ENCODE data around the gene CACNA2D1.

CACNA2D1 gene

DNA sequence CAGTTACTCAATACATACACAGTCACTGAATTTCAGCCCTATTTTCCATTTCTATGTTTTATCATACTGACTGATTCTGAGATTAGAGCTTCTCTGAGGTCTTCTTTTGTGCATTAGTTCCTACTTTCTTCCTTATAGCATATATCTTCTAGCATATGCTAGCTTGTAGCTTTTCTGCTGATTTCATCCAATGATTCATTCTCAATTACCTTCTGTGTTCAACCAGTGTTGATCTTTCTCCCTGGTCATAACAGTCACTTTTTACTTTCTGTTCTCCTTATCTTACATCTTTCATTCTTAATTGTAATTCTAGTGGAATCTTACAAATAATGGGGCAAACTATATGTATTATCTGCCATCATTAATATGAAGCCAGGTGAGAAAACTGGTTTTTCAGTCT, 514.2 kb downstream of the CACNA2D1 start:
- H3K27me3 ChIP-seq (ENCODE audit: control insufficient read depth, insufficient read depth, low read length): no peaks in the 10 kb centered on the region
- H3K9me3 ChIP-seq (ENCODE audit: control insufficient read depth, insufficient read depth, low read depth, low read length): no peaks in the 10 kb centered on the region
- H3K36me3 ChIP-seq (ENCODE audit: control insufficient read depth, insufficient read depth, low read length): no peaks in the 10 kb centered on the region
- no peak overlapping the region for H3K27ac ChIP-seq (ENCODE audit: low read depth, low read length)
- peaks cover 6% of the 10 kb centered on the region for H3K4me1 ChIP-seq (ENCODE audit: control insufficient read depth, insufficient read depth, low read length)
- H3K9ac ChIP-seq (ENCODE audit: low read length): no peak overlapping the region
- H3K4me3 ChIP-seq (ENCODE audit: low read depth, low read length): no peak overlapping the region

DNA sequence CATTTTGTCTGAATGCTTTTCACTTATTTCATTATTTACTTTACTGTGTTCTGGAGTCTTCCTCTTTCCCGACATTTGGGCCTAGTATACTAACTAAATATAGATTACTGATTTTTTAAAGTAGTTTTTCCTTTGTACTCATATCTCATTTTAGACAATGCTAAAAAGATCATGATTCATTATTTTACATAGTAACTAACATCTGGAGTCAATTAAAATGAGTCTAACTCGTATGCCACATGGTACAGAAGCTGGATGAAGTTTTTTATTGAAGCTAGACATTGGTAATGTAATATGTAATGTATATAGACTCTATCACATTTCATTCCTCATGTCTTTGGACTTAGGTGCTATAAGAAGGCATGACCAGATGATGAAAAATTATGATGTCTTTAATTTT, 517.4 kb downstream of the CACNA2D1 start:
- H3K36me3 ChIP-seq (ENCODE audit: control insufficient read depth, insufficient read depth, low read length): no peaks in the 10 kb centered on the region
- H3K4me3 ChIP-seq (ENCODE audit: low read depth, low read length): no peak overlapping the region
- no peaks in the 10 kb centered on the region for H3K9me3 ChIP-seq (ENCODE audit: control insufficient read depth, insufficient read depth, low read depth, low read length)
- H3K4me1 ChIP-seq (ENCODE audit: control insufficient read depth, insufficient read depth, low read length): peaks cover 14% of the 10 kb centered on the region
- no peak overlapping the region for H3K9ac ChIP-seq (ENCODE audit: low read length)
- H3K27ac ChIP-seq (ENCODE audit: low read depth, low read length): no peak overlapping the region
- H3K27me3 ChIP-seq (ENCODE audit: control insufficient read depth, insufficient read depth, low read length): no peaks in the 10 kb centered on the region

DNA sequence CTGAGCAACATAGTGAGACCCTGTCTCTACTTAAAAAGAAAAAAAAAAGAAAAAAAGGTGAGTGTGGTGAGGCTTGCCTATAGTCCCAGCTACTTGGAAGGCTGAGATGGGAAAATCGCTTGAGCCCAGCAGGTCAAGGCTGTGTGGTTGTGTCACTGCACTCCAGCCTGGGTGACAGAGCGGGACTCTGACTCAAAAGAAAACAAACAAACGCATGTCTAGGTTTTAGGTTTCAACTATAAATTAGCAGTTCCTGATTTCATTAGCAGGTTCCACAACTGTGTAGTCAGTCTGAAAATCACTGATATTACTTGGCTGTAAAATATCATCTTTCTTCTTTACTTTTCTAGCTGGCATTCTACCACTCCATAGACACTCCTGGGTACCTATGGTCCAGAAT, 518.0 kb downstream of the CACNA2D1 start:
- Histone ChIP-seq H3K9me3 (ENCODE audit: control insufficient read depth, insufficient read depth, low read depth, low read length) (no peaks in the 10 kb centered on the region), H3K36me3 (ENCODE audit: control insufficient read depth, insufficient read depth, low read length) (no peaks in the 10 kb centered on the region), H3K4me1 (ENCODE audit: control insufficient read depth, insufficient read depth, low read length) (peaks cover 14% of the 10 kb centered on the region), H3K27me3 (ENCODE audit: control insufficient read depth, insufficient read depth, low read length) (no peaks in the 10 kb centered on the region), H3K9ac (ENCODE audit: low read length) (no peak overlapping the region), H3K4me3 (ENCODE audit: low read depth, low read length) (no peak overlapping the region), H3K27ac (ENCODE audit: low read depth, low read length) (no peak overlapping the region)

DNA sequence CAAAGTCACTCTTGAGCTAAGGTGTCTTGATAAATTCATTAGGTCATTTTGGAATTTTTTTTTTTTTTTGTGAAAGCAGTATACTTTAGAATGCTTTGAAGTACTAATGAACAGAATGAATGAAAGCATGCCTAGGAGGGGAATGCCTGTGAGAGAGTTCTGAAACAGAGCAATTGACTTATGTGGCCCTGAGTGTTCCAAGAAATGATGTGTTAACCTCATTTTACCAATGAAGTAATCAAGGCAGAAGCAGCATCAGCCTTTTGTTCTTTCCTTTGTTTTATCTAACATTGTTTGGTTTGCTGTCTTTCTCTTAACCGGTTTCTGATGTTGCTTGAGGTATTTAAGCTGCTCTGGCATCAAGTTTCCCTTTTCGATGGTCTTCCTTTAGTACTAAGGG, 519.1 kb downstream of the CACNA2D1 start:
- Histone ChIP-seq H3K36me3 (ENCODE audit: control insufficient read depth, insufficient read depth, low read length) (no peaks in the 10 kb centered on the region), H3K4me1 (ENCODE audit: control insufficient read depth, insufficient read depth, low read length) (peaks cover 14% of the 10 kb centered on the region), H3K4me3 (ENCODE audit: low read depth, low read length) (no peak overlapping the region), H3K27me3 (ENCODE audit: control insufficient read depth, insufficient read depth, low read length) (no peaks in the 10 kb centered on the region), H3K27ac (ENCODE audit: low read depth, low read length) (no peak overlapping the region), H3K9me3 (ENCODE audit: control insufficient read depth, insufficient read depth, low read depth, low read length) (peaks cover 2% of the 10 kb centered on the region; the same call in 1 of the 2 replicates), H3K9ac (ENCODE audit: low read length) (no peak overlapping the region)

DNA sequence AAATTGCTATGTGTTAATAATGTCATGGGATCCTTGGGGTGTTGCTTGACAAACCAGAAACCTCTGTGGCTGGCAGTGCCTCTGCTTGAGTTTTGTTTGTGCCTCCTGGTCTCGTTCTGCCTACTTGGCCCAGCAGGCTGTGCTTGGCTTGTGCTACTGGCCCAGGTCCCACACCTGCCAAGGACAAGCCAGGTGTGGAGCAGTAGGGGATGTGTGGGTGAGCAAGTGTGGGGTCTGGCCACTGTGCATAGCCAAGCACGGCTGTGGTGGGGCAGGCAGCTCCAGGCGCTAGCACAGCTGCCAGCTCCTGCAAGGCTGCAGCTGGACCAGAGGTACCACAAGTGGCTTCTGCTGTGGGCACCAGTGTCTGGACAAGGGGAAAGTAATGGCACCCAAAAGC, 524.1 kb downstream of the CACNA2D1 start:
- no peaks in the 10 kb centered on the region for H3K27me3 ChIP-seq (ENCODE audit: control insufficient read depth, insufficient read depth, low read length)
- no peaks in the 10 kb centered on the region for H3K36me3 ChIP-seq (ENCODE audit: control insufficient read depth, insufficient read depth, low read length)
- H3K9me3 ChIP-seq (ENCODE audit: control insufficient read depth, insufficient read depth, low read depth, low read length): peaks cover 2% of the 10 kb centered on the region; the same call in 1 of the 2 replicates
- no peak overlapping the region for H3K27ac ChIP-seq (ENCODE audit: low read depth, low read length)
- peaks cover 10% of the 10 kb centered on the region for H3K4me1 ChIP-seq (ENCODE audit: control insufficient read depth, insufficient read depth, low read length)
- H3K4me3 ChIP-seq (ENCODE audit: low read depth, low read length): no peak overlapping the region
- H3K9ac ChIP-seq (ENCODE audit: low read length): no peak overlapping the region

DNA sequence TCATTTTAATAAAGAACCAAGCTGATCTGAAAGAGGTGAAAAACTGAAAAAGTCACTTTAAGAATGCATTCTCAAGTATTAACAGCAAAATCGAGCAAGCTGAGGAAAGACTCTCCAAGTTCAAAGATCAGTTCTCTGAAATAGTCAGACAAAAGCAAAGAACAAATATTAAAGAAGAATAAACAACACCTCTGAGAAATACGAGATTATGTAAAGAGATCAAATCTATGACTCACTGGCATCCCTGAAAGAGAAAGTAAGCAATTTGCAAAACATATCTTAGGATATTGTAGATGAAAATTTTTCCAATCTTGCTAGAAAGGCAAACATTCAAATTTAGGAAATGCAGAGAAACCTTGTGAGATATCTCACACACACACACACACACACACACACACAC, 535.4 kb downstream of the CACNA2D1 start:
- Histone ChIP-seq H3K4me3 (ENCODE audit: low read depth, low read length) (no peak overlapping the region), H3K36me3 (ENCODE audit: control insufficient read depth, insufficient read depth, low read length) (no peaks in the 10 kb centered on the region), H3K9me3 (ENCODE audit: control insufficient read depth, insufficient read depth, low read depth, low read length) (no peaks in the 10 kb centered on the region), H3K27me3 (ENCODE audit: control insufficient read depth, insufficient read depth, low read length) (no peaks in the 10 kb centered on the region), H3K27ac (ENCODE audit: low read depth, low read length) (no peak overlapping the region), H3K9ac (ENCODE audit: low read length) (no peak overlapping the region), H3K4me1 (ENCODE audit: control insufficient read depth, insufficient read depth, low read length) (no peaks in the 10 kb centered on the region)

DNA sequence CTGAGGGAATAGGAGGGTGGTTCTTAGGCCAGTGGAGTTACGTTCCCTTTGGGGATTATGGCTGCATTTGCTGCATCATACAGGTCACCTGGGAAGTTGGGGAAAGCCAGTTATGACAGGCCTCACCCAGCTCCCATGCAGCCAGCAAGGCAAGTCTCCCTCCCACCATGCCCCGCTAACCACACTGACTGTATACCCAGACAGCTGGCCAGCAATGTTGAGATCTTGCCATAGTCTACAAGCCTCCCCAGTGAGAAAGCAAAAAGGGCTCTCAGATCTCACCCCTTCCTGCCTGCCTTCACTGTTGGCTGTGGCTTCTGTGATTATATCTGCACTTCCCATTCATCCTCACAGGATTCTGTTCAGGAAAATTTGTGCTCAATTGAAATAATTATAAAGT, 540.5 kb downstream of the CACNA2D1 start:
- H3K9ac ChIP-seq (ENCODE audit: low read length): no peak overlapping the region
- H3K27me3 ChIP-seq (ENCODE audit: control insufficient read depth, insufficient read depth, low read length): no peaks in the 10 kb centered on the region
- no peak overlapping the region for H3K4me3 ChIP-seq (ENCODE audit: low read depth, low read length)
- H3K27ac ChIP-seq (ENCODE audit: low read depth, low read length): no peak overlapping the region
- H3K4me1 ChIP-seq (ENCODE audit: control insufficient read depth, insufficient read depth, low read length): no peaks in the 10 kb centered on the region
- H3K36me3 ChIP-seq (ENCODE audit: control insufficient read depth, insufficient read depth, low read length): no peaks in the 10 kb centered on the region
- H3K9me3 ChIP-seq (ENCODE audit: control insufficient read depth, insufficient read depth, low read depth, low read length): no peaks in the 10 kb centered on the region

DNA sequence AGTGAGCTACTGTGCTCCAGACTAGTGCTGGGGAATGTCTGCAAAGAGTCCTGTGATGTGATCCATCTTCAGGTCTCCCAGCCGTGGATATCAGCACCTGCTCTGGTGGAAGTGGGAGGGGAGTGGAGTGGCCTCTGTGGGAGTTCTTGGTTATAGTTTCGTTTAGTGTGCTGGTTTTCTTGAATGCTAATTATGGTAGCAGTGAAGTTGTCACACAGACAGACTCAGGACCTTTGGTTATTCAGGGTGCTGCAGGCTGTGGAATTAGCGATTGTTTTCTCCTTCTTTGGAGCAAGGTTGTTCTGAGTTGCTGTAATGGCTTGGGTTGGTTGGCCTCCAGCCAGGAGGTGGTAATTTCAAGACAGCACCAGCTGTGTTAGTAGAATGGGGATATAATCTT, 541.0 kb downstream of the CACNA2D1 start:
- Histone ChIP-seq H3K9ac (ENCODE audit: low read length) (no peak overlapping the region), H3K9me3 (ENCODE audit: control insufficient read depth, insufficient read depth, low read depth, low read length) (no peaks in the 10 kb centered on the region), H3K27ac (ENCODE audit: low read depth, low read length) (no peak overlapping the region), H3K27me3 (ENCODE audit: control insufficient read depth, insufficient read depth, low read length) (no peaks in the 10 kb centered on the region), H3K36me3 (ENCODE audit: control insufficient read depth, insufficient read depth, low read length) (no peaks in the 10 kb centered on the region), H3K4me1 (ENCODE audit: control insufficient read depth, insufficient read depth, low read length) (no peaks in the 10 kb centered on the region), H3K4me3 (ENCODE audit: low read depth, low read length) (no peak overlapping the region)

Measured in HUES6 (cell line).